MM.1S (cell line): ENCODE data around the gene WNT5A.

ENCODE experiments used
- CTCF ChIP-seq: fragments of 300-600 bp; sonication (generic); IDR thresholded peaks from 2 replicates; pipeline ENCODE4 v1.5.1; 2016; ENCODE audit warnings: antibody characterized with exemption, low read length, mixed read lengths
- EZH2 ChIP-seq: fragments of 300-600 bp; sonication (generic); optimal IDR thresholded peaks from 2 replicates; pipeline ENCODE3; 2017; ENCODE audit warnings: low read depth, mild to moderate bottlenecking, antibody characterized with exemption, low read length, mixed read lengths
- EZH2phosphoT487 ChIP-seq: fragments of 300-600 bp; sonication (generic); IDR thresholded peaks from 2 replicates; pipeline ENCODE4 v1.6.1; 2018; ENCODE audit warnings: antibody characterized with exemption, low read length

- no peak for TF ChIP-seq CTCF
- no peak for TF ChIP-seq EZH2phosphoT487
- TF ChIP-seq EZH2 = no peak
Measured at GRCh38 chr3:55524565-55525244, 37.6 kb upstream of the WNT5A start.
